HG03280 (cell line): ENCODE measurements around the gene PAIP2.
A peak's percentile ranks its signal among the peaks of the same experiment; 100 is the strongest.
"Not testable (repeated sequence)": the region's sequence is repeated elsewhere in the genome, so short reads cannot be mapped to it uniquely, and the experiment has no call there.

Source experiments
- ATAC-seq: cut with Tn5 transposase; IDR thresholded peaks from one replicate; pipeline ENCODE4 v1.9.1; 2021; ENCODE audit warnings: mild to moderate bottlenecking, moderate library complexity; ENCODE audit not compliant: unreplicated experiment

PAIP2 gene

DNA sequence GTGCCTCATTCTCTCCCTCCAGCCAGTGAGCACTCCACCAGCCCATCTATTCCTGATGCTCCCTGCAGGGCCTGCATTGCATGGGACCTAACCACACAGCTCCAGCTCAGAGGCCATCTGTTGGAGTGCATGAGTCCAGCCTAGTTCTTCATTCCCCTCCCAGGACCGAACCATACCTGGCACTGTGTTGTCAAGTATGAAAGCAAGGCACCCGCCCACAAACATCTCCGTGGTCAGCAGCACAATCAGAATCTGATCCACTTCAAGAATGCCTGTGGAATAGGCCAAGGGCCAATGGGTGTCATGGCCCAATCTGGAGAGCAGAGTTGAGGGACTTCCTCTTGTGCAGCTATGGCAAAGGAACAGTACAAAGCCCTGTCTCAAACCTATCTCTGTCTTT, 35.6 kb downstream of the PAIP2 start:
- no peak for ATAC-seq

DNA sequence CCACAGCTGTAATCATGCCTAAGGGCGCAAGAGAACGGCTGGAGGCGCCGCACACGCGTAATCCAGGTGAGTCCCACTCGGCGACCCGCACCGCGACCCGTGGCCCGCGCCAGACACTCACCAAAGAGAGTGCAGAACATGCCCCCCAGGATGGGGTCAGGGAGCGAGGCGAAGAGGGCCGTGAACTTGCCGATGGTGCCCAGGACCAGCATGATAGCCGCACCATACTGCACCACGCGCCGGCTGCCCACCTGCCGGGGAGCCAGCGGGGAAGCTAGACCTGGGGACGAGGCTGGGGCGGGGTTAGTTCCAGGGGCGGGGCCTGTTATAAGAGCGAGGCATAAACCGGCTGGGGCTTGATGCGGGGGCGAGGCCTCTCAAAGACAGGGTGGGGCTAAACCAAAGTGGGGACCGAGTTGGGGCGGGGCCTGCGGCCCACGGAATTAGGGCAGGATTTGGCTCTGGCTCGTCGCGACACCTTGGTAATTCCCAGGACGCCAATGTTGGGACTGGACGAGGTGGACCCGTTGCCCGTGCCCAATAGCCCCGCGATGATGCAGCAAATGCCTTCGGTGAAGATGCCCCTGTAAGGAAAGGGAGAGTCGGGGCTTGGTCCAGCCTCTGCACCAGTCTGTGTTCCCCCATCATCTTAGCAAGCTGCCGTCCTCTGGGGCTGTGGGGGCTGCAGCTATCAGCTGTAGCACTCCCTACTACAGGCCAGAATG, 36.6 kb downstream of the PAIP2 start:
- ATAC-seq = no peak

DNA sequence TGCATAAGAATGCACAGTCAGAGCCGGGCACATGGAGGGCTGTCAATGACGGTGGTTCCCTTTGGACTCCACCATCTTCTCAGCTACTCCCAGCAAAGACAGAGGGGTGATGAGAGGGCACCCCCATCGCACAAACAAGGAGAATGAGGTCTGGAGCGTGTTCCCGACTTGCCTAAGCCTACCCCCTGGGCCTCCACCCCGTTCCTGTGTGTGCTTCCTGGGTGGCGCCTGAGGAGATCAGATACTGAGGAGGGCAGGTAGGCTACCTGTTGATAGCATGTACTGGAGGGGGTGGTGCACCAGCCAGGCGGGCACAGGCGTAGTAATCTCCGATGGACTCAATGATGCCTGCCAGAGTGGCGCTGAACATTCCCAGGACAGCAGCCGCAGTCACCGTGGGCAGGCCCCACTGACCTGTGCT, 37.3 kb downstream of the PAIP2 start:
- ATAC-seq = no peak

GRCh38 chr5:139379626-139380449, 38.2 kb downstream of the PAIP2 start:
- ATAC-seq = no peak

DNA sequence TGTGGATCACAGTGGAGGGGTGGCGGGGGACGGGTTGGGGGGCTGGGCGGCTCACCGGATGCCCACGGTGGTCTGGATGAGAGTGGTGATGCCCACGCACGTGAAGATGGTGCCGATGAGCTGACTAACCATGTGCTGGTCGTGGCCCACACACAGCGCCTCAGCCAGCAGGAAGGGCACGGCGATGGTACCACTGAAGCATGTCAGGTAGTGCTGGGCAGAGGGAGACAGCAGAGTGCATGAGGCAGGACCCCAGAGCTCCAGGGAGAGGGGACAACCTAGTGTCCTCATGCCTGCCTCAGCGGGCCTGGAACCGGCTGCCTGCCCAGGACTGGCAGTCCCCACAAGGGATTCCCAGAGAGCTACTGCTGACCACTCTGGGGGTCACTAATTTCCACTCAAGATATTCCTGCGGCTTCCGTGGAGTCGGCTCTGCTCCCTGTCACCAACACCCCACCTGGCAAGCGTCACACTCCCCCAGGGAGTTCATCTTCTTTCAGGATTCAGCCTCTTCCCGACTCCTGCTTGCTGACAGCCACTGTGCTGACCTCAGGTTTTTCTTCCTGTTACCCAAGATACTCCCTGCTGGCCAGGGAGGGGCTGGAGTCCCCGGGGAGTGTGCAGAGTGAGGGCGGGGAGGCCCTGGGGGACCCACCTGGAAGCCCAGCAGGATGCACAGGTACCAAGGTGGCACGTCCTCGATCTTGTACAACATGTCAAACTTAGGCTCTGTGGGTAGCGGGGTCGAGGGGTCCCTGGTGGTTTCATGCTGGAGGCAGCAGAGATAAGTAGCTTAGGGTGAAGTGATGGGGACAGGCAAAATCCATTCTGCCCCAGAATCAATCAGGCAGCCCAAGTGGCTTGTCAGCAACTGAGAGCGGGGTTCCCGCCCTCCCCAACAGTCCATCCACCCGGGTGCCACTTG, 40.4 kb downstream of the PAIP2 start:
- ATAC-seq = no peak

GRCh38 chr5:139382807-139383206, 41.2 kb downstream of the PAIP2 start:
- ATAC-seq = no peak

DNA sequence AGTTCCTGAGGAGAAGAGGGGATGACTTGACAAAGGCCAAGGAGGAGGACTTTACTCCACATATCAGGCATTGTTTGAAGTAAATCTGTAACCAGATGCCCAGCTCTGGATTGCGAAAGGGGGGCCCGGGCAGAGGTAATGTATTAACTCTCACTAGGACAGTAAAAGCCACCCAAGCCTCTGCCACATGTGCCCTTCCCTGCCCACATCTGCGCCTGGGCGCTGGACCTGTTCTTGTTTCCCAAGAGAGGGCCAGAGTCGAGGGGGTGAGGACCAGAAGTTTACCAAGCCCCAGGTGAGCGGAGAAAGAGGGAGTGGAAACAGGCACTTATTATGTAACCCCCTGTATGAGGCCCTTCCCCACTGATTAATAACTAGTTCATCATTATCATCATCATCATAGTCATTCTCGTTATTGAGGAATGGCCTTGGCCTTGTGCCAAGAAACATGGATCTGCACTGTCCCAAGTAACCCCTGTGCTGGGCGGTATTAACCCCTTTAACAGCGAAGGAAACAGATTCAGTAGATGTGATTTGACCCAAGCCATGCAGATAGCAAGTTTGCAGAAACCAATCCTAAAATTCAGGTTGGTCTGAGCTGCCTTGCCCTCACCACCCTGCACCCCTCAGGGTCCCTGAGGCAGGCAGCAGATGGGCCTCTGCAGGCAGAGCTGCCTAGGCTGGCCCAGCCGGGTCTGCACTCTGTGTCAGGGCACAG, 41.8 kb downstream of the PAIP2 start, which contains the start of gene SLC23A1:
SLC23A1 (minus strand) TSS at position 23 of the 718 bp plus-strand sequence. CDS start 44 bp downstream, outside the sequence.
- ATAC-seq = no peak

DNA sequence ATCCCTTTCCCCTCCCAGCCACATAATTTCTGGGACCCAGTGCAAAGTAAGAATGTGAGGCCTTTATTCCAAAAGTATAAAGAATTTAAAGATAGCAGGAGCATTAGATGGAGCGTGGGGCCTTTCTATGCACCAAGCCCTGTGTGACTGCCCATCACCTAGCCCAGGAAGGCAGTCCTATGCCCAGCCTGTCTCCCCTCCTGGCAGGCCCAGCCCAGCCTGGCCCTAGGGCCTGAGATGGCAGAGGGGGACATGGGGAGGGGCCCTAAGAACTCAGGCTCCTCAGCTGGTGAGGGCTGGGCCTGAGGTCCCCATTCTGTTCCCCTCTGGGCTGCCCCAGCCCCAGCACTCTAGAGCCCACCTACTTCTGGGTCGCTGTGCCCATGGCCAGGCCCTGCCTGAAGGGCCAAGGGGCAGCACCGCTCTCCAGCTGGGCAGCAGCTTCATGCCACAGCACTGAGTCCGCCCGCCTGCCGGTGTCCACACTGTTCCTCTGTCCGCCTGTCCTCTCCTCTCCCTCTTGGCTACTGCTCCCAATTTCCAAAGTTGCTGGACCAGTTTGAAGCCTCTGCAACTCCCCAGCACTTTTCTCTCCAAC, 42.4 kb downstream of the PAIP2 start:
- no peak for ATAC-seq

DNA sequence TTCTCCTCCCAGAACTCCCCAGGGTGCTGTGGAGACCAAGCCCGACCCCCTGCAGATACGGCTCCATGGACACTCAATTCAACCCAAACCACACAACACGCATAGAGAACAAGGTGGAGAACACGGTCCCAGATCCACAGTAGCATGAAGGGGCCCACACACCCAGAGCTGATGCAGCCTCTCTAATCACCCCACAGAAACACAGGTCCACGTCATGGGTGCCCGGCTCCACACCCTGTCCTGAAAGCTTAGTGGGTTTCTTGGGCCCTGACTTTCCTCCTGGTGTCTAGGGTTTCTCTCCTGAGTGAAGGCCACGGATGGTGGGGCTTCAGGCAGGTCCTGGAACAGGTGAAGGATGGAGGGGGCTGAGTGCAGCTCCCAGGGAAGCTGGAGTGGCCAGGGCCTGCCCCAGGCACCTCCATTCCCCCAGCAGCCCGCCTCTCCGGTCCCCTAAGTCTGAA, 43.0 kb downstream of the PAIP2 start:
- ATAC-seq = no peak

- no peak for ATAC-seq
These were observed 43.7 kb downstream of the PAIP2 start for GRCh38 chr5:139385061-139386049.

DNA sequence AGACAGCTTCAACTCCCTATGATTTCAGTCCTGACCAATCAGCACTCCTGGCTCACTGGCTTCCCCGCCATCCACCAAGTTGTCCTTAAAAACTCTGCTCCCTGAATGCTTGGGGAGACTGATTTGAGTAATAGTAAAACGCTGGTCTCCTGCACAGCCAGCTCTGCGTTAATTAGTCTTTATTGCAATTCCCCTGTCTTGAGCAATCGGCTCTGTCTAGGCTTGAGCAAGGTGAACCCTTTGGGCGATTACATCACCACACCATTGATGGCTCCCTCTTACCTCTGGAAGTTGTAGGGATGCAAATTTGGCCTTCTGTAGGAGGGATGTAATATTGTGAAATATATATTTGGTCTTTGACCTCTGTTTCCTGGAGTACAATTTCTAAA, 44.4 kb downstream of the PAIP2 start:
- no peak for ATAC-seq

GRCh38 chr5:139386956-139387355, 45.3 kb downstream of the PAIP2 start:
- ATAC-seq = not testable (repeated sequence)

- ATAC-seq = no peak
These were observed 46.0 kb downstream of the PAIP2 start for GRCh38 chr5:139387611-139388197.

DNA sequence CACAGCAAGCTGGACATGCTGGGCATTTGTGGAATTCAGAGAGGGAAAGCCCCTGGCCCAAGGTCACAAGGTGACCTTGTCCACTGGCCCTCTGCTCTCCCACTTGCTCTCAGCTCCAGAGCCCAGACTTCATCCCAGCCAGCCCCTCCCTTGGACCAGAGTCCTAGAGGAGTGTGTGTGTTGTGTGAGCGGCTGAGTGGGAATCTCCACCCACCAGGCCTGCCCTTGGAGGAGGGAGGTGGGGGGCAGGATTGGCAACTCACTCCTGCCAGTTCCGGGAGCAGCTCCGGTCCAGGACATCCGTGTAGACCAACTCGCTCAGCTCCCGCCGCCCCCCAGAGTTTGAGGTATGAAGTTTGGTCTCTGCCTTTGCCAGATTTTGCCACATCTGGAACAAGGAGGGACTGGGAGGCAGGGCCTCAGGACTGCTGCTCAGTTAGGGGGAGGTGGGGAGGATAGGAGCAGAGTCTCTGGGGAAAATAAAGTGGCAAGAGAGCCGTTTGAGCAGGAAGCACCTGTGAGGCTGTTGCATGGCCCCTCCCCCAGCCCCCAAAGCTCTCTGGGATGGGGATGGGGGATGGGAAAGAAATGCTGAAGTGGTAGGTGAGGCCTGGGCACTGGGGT, 46.7 kb downstream of the PAIP2 start:
- ATAC-seq = no peak

DNA sequence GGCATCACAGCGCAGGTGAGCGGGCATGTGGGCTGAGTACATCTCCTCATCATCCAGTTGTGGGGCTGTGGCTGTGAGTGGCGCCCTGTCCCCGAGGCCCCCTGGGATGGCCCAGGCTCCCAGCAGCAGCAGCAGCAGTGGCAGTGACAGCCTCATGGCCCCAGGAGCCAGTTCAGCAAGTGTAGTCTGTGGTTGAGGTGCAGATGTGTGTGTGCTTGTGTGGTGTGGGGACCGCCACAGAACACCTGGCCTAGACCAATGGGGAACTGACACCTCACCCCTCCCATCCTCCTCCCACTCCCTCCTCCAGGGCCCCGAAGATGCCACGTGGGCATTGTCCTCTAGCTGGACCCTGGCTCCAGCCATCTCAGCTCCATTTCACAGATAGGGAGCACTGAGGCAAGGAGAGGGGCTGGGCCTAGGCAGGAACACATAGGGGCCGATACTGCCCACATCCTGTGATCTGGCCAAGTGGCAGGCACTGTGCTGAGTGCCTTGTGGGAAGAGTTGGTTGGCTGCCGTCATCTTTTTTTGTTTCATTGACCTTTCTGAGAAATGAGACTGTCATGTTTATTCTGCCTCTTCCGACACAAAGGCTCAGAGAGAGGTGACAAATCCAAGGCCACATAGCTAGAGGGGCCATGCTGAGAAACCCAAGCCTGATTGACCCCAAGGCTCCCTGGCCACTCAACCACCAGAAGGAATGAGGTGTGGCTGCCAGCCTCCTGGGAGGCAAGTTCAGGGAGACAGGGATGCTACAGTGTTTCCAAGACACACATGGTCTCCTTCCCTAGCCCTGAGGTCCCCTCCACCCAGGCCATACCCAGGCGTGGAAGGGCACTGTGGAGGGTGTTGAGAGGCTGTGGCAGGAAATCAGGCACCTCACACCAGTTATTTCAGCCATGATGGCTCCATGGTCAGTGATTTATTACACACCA, 48.3 kb downstream of the PAIP2 start, which contains the start of gene MZB1:
MZB1 (minus strand) TSS at position 213 of the 938 bp plus-strand sequence; CDS start at position 156, 57 bp downstream.
- ATAC-seq = peak; percentile 40
